GM19397 (cell line): Measurements from ENCODE around the gene KLHL33.
A peak's percentile ranks its signal among the peaks of the same experiment; 100 is the strongest.

Experiments used
- ATAC-seq: cut with Tn5 transposase; IDR thresholded peaks from one replicate; pipeline ENCODE4 v1.9.1; 2021; ENCODE audit warnings: mild to moderate bottlenecking, moderate library complexity; ENCODE audit not compliant: unreplicated experiment

The KLHL33 gene

DNA sequence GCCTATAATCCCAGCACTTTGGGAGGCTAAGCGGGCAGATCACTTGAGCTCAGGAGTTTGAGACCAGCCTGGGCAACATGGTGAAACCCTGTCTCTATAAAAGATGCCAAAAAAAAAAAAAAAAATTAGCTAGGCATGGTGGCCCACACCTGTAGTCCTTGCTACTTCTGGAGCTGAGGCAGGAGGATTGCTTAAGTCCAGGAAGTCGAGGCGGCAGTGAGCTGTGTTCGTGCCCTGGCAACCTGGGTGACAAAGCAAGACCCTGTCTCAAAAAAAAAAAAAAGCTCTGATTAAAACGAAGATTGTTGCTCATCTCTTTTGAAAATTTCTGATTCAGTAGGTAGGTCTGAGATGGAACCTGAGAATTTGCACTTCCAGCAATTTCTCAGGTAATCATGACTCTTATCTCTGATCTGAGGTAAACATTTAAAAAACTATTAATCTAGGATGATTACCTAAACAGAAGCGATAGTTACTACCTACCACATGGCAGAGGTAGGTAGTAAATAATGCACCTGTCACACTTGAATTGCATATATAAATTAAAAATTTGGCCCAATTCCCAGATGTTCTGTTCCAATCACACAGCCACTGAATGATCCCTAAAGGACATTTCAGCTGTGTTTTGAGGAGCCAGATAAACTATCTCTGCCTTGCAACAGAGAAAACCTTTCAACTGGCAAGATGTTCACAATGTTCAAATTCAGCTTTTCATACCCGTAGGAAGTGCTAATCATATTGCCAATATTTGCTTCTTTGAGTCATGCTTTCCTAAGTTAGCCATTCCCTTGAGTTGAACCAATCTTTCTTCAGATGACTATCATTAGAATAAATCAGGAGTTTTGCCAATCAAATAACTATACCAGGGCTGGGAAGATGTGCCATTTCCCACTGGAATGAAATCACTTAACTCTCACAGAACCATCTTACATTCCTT lies 18.4 kb downstream of the KLHL33 start:
- ATAC-seq = no peak

DNA sequence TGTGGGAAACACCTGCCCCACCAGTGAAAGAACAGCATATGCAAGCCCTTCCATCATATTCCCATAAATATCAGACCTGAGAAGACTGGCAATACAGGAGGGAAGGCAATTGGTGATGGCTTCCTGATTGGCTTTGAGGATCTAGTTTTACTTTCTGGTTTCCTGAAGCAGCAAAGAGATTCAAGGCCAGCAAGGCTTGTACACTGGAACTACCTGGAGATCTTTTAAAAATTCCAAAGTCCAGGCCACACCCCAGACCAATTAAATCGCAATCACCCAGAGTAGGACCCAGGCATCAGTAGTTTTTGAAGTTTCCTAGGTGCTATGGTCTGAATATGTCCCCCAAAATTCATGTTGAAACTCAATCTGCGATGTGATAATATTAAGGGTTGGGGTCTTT lies 19.7 kb downstream of the KLHL33 start:
- no peak for ATAC-seq

DNA sequence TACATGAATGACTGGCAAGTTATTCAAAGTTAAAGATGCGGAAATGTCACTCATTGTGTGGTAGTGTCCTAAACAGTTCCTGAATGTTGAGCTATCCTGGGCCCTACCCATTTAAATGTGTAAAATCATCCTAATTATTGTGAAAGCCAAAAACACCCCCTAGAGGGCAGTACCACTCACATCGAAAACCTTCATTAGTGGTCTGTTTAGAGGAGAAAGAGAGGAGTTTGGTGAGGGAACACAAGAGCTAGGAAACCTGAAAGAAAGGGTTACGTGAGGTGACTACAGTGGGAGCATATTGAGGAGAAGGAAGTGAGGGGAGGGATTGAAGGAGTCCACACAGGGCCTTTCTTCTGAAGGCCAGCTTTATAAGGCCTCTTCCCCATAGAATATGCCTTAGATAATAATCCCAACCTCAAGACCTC lies 20.2 kb downstream of the KLHL33 start:
- no peak for ATAC-seq

DNA sequence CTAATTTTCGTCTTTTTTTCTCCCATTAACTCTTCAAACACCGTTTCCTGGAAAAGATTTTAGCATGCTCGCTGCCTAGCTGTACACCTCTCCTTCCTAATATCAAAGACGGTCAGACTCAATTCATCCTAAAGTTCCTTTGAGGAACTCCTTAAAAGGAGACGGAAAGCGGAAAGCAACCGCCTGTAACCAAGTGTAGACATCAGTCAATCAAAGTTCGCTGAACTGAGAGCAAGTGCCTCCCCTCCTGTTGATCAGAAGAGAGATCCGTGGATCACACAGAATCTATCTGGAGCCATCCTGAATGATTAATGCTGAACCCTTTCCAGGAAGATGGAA lies 22.3 kb downstream of the KLHL33 start:
- peak; percentile 41 for ATAC-seq

DNA sequence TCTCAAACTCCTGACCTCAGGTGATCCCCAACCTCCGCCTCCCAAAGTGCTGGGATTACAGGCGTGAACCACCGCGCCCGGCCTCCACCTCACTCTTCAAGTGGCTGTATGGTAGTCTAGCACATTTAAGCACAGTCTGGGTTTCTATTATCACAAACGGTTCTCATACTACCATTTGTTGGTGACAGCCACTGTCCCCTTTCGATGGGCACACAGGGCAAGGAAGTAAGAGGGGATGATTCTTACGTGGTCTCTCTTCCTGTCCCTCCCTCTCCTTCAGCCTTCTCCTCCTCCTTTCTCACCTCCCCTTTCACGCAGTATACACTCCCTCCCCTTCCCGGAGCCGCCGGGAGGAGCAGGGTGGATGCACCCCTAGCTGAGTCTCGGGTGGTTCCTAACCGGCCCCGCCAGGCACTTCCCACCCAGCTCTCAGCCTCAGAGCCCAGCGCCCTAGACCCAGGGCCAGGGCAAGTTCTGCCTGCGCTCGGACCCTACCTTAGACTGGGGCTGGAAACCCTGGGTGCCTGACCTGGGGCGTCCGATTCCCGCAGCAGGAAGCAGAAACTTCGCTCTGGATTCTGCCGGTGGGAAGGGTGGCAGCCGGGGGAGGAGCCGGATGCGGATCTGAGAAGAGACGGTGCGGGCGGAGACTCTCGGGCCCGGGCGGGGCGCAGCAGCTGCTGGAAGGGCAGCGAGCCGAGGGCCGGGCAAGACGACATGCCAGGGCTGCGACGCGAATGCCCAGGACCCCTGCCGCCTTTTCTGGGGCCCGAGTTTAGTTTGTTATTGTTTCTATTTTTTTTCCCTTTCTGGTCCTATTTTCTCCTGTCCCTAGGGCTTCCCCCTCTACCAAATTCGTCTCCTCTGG lies 22.9 kb downstream of the KLHL33 start, which contains the start of gene TEP1:
Gene TEP1 (minus strand): TSS at position 626 of the 868 bp plus-strand sequence. CDS start 5,062 bp downstream, outside the sequence.
- peak; percentile 75 for ATAC-seq

DNA sequence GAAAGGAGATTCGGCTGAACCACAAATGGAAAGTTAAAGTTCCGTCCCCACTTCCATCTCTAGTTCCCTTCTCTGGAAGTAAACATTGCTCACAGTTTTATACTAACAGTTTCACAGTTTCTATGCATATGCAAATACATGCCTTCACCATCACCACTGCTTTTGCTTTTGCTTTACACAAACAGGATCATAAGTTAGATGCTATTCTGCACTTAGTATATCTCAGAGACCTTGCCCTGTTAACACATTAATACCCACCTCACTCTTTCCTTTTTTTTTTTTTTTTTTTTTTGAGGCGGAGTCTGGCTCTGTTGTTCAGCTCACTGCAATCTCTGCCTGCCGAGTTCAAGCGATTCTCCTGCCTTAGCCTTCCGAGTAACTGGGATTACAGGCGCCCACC lies 23.6 kb downstream of the KLHL33 start:
- ATAC-seq = peak; percentile 47

DNA sequence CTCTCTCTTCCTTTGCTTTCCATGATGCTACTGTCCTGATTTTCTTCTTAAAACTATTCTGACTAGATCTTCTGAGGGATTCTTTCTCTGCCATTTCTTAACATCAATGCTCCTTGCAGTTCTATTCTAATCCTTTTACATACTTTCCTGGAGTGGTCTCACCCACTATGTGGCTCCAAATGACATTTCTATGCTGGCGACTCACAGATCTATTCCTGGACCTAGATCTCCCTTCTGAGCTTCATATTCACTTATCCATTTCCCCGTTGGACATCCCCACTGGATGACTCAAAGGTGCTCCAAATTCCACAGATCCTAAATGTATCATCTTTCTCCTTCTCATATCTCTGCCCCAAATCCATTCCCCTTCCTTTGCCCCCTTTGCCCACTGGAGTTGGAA lies 26.7 kb downstream of the KLHL33 start:
- ATAC-seq = no peak

DNA sequence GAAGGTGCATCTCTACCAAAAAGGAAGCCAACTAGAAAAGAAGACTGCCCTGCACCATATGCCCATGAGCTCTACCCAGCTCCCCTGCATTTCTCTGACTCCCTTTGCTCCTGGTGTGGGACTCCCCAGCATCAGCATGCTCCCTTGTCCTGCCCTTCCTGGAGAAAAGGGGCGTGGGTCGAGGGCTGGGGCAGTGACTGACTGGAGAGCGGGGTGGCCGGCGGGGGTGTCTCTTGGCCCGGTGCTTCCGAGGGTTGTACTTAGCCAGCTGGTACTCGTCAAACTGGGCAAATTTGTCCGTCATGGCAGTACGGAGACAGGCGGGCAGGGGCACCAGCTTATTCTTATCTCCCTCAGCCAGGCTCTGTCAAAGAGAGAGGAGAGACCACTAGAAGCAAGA lies 32.4 kb downstream of the KLHL33 start:
- no peak for ATAC-seq

DNA sequence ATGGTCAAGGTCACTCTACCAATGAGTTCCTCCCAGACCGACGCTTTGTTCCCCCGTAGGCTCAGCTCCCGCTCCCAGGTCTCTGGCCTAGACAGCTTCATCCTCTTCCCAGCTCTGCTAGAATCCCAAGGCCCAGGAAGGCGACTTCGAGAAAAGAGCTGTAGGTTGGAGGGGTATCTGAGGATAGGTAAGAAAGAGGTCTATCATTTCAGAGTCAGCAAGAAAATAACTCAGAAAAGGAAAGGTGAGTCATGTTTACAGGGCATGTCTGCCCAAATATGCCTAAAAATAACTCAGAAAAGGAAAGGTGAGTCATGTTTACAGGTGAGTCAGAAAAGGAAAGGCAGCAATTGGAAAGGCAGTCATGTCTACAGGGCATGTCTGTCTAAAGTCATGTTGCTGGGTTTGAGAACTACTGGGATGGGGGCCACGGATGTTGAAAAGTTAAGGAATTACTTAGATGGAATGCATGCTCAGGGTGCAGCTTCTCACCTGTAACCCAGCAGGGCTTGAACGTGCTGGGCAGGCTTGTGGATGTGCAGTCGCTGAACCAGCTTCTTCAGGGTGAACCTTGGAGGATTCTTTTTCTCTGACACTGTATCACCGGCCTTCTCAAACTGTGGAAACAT lies 34.9 kb downstream of the KLHL33 start:
- ATAC-seq = no peak

DNA sequence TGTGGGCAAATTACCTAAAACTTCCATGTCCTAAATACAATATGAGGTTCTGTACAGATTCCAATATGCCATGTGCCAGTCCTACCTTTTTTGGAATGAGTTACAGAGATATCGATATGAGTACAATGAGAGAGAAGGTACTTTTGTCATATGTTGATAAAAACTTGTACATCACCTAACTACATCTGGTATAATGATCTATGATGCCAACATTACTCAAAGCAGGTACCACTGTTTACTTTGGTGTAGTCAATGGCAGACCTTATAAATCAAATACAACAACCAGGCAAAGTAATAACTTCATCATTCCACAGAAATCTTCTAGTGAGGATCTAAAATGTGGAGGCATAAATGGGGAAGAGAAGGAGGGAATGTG lies 35.4 kb downstream of the KLHL33 start:
- no peak for ATAC-seq

DNA sequence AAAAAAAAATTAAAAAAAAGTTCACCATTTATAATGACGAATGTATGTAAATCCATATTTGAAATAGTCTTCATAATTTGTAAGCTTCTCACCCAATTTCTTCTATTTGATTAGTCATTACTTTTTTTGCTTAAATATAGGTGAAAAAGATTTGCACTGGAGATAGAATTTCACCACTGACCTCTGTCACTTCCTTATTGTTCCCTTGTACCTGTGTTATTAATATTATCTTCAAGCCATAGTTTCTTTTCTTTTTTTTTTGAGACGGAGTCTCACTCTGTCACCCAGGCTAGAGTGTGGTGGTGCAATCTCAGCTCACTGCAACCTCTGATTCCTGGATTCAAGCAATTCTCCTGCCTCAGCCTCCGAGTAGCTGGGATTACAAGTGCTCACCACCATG lies 38.5 kb downstream of the KLHL33 start:
- no peak for ATAC-seq

DNA sequence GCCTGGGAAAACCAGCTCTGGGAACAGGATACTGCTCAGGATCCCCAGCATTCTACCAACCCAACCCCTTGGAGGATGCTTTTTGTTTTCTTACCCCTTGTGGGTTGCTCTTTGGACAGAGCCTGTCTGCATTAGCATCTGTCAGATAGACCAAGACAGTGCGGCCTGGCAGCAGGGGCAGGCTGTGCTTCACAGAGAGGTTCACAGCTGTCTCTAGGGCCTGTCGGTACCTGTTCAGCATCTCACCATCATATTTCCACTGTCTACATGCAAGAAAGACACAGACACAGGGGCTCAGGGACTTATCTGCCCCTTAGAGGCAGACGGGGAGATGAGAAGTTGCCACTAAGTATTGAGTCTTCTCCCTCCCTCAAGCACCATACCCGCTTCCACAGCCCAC lies 44.5 kb downstream of the KLHL33 start:
- no peak for ATAC-seq

DNA sequence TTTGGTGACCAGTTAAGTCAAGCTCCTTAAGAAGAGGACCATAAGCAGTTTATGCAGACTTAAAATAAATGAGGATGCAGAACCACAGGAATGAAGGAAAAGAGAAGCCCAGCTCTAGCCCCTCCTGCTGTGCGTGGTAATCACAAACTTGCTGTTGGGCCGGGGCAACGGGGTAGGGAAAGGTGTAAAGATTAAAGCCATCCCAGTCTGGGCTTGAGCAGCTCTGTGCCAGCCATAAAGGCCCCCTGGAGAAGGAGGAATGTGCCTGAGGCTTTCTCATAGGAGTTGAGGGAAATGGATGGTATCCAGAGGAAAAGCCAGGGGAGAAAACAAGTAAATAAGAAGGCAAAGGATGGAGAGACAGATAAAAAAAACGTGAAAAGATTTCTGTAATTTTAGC lies 47.8 kb downstream of the KLHL33 start:
- ATAC-seq = no peak

DNA sequence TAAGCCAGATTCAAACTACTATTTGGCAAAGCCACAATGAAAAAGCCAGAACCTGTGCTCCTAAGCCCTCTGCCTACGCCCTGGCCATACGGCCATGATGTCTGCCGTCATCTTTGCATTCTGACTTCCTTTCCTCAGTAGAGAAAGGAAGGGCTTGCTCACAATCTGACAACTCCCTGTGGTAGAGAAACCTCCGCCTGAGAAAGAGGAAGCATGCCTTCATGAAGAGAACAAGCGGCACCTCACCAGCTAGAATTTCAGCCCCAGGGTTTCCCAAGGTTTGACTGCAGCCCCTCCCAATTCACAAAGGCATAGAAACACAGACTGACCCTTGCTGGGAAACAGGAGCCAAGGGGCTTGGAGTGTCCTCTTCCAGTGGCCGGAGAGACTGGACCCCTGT lies 48.4 kb downstream of the KLHL33 start:
- ATAC-seq = no peak

DNA sequence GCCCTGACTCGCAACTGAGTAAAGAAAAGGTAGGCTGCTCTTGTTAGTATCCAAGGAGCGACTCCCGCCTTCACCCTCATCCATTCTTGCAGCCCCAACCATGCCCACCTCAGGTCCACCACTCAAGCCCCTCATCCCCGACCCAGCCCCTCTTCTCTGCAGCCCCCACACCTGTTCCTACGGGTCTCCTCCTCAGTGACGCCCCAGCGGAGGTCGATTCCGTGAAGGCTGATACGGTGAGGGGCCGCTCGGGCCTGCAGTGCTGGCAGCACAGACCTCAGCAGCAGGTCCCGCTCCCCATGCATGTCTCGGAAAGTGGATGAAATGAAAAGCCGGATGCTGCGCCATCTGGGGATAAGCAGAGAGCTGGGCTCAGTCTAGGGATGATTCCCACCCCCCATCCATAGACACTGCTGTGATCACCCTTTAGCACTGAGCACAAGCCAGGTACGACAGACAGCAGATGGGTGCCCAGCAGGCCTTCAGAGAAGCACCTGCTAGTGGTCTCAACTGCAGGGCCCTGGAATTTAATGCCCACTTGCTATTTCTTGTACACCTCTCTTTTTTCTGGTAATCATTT lies 49.6 kb downstream of the KLHL33 start:
- no peak for ATAC-seq

DNA sequence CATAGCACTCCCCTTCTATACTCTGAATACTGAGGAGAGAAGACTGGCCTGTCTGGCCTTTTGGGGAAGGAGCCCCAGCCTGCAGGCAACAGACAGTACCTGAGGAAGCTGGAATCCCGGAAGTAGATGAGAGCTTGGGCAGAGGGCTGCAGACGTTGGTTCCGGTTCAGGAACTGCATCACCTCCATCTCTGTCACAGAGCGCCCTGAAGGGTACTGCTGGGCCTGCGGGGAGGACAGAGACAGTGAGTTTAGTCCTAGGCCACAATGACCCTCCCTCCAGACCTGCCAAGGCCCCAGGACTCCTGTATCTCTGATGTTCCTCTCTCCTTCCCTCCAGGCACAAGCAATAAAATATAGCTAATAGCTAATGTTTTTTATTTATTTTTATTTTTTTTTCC lies 51.1 kb downstream of the KLHL33 start:
- ATAC-seq = no peak

DNA sequence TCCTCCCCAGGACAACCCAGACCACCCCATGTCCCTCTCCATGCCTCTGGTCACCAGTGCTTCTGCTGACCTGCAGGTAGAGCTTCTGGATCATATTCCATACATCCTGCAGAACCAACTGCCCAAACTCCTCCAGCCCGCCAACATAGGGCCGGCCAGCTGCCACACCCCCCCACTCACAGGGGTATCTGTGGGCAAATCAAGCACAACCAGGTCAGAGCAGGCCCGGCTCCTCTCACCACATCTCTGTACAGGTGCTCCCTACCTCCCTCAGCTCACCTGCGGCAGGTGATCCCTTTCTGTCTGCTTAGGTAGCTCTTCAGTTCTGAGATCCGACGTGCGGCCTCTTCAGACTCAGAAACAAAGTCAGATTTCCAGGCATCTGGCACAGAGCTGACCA lies 51.6 kb downstream of the KLHL33 start:
- ATAC-seq = no peak

DNA sequence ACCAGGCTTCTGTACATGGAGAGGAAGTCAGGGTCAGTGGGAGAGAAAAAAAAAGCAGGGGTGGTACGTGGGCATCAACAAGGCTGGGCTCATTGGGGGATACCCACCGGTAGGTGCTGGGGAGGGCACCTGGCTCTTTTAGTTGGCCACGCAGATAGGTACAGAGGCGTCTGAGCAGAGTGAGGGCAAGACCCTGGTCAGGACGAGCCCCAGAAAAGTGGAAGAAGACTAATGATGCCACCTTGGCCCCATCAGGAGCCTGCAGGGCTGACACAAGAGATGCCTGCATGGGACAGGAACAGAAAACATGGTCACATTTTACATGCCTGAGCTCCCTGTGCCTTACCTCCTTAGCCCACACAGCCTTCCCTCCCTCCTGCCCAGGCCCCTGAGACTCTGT lies 52.3 kb downstream of the KLHL33 start:
- no peak for ATAC-seq

DNA sequence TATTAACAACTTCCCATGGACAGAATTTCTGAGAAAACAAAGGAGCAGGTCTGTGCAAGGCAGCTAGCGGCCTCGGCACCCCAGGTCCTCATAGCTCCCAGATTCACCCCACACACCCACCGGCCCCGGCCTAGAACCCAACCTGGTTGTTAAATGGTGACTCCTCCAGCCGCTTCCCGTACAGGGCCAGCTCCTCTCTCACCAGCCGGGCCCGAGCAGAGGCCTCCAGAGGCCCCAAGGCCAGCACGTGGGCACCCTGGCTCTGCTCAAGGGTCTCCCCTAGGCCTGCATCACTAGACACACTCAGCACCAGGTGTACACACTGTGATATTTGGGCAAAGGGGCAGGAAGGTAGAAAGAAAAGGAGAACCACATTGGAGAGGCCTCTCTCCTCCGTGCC lies 52.9 kb downstream of the KLHL33 start:
- ATAC-seq = no peak

DNA sequence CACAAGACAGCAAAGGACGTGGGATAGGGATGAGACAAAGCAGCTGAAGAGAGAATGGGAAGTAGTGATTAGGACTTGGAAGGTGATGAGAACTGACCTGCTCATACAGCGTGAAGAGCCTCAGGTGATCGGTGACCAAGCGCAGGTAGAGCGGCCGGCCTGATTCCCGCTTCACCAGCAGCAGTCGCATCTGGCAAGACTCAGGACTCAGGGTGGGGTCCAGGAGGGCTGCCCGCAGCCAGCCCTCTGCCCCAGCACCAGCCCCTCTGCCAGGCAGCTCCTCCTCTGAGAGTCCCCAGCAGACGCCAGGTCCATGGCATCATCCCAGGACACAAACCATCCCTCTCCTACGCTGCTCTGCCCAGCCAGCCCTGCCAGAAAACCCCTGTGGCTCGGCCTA lies 53.4 kb downstream of the KLHL33 start:
- ATAC-seq = no peak

DNA sequence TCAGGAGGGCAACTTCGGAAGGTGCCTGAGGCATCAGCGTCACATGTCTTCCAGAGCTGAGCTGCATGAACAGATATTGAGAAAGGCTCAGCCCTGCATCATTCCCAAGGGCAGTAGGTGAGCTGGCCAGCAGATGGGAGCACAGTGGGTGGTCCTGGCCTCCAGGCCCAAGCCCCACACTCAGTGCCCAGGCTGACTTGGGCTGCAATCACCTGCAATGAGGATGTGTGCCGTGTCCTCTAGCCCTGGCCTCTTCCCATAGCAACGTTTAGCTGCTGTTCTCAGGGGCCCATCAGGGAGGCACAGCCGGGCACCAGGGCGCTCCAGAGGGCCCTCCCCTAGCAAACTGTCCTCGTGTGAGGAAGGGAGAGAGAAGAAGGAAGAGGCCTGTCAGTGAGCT lies 54.6 kb downstream of the KLHL33 start:
- ATAC-seq = no peak
